ENCODE measurements around the gene CHURC1.

DNA sequence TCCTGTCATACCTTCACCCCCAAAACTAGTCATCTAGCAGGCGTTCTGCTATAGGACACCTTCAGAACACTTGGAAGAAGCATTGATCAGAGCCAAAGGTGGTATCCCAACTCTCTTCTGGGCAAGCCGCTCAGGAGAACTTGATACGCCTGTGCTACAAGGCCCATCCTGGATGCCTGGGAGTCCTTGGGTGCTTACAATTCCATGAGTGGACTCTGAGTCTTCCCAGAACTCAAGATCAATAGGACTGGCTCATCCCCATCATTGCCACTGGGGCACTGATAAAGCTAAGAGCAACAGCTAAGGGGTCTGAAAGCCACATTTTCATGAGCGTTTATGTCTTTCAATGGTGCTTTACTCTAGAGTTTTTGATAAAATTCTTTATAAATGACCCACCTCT, 36.4 kb upstream of the CHURC1 start:
- no peak for TF ChIP-seq CTCF (IDR thresholded peaks at IDR 0.05)
- no peak for TF ChIP-seq POLR2A (IDR thresholded peaks at IDR 0.05)

Data from uterus (tissue), 2 donors.